OCI-LY7 (cell line): ENCODE measurements around the gene STX8. TPM values are rescaled to one million over a fixed set of nuclear protein-coding genes. Genes with fewer than 3 reads are reported as not detected.

Source experiments
- BruUV-seq: library from RNA; stranded (reverse); fragments of 400-500 nt; replicated peaks from 2 replicates; lab custom pipeline; 2021; lab: Mats Ljungman, UMichigan
- CTCF ChIA-PET: fragments of 300-600 bp; sonication (Branson Sonifier 250); formaldehyde crosslinking; loops from one replicate; lab custom pipeline; 2022; ENCODE audit warnings: antibody characterized with exemption; ENCODE audit not compliant: unreplicated experiment; lab: Charles Lee
- POLR2A ChIA-PET: fragments of 300-600 bp; sonication (Branson Sonifier 250); formaldehyde crosslinking; loops from one replicate; lab custom pipeline; 2022; ENCODE audit warnings: antibody characterized with exemption; lab: Charles Lee
- DNase-seq: peaks from one replicate; pipeline ENCODE4 v3.0.0-alpha.2; 2015; ENCODE audit warnings: low spot score
- H2AFZ ChIP-seq: fragments of 200-600 bp; sonication (generic), shearing (Covaris generic); 2 replicates; pipeline ENCODE4 v1.6.1; 2014; ENCODE audit warnings: mild to moderate bottlenecking, antibody characterized with exemption, low read length, moderate library complexity
- H3K27ac ChIP-seq: fragments of 200-600 bp; sonication (generic); 2 replicates; pipeline ENCODE4 v1.5.1; 2014; ENCODE audit warnings: mixed run types, low read depth, mild to moderate bottlenecking, moderate library complexity, low read length, inconsistent platforms; ENCODE audit not compliant: poor library complexity, severe bottlenecking
- H3K36me3 ChIP-seq: fragments of 200-600 bp; sonication (generic); 2 replicates; pipeline ENCODE4 v1.6.1; 2014; ENCODE audit warnings: mild to moderate bottlenecking, antibody characterized with exemption, low read length, moderate library complexity, mixed read lengths; ENCODE audit not compliant: insufficient read depth
- H3K4me1 ChIP-seq: fragments of 200-600 bp; sonication (generic); 2 replicates; pipeline ENCODE4 v1.5.1; 2014; ENCODE audit warnings: mild to moderate bottlenecking, low read length; ENCODE audit not compliant: insufficient read depth, poor library complexity, severe bottlenecking
- H3K4me2 ChIP-seq: fragments of 200-600 bp; sonication (generic); 2 replicates; pipeline ENCODE4 v1.6.1; 2014; ENCODE audit warnings: mild to moderate bottlenecking, low read length
- H3K4me3 ChIP-seq: fragments of 200-600 bp; sonication (generic); 2 replicates; pipeline ENCODE4 v1.5.1; 2014; ENCODE audit warnings: mild to moderate bottlenecking, low read depth, low read length; ENCODE audit not compliant: poor library complexity, severe bottlenecking
- H3K79me2 ChIP-seq: fragments of 200-600 bp; sonication (generic); 2 replicates; pipeline ENCODE4 v1.6.1; 2016; ENCODE audit warnings: low read depth, mild to moderate bottlenecking, low read length, moderate library complexity, mixed read lengths; ENCODE audit not compliant: insufficient read depth
- H3K9me2 ChIP-seq: fragments of 200-600 bp; sonication (generic); 2 replicates; pipeline ENCODE4 v1.6.1; 2016; ENCODE audit warnings: mild to moderate bottlenecking, low read length, mixed read lengths; ENCODE audit not compliant: insufficient read depth
- H3K9me3 ChIP-seq: fragments of 200-600 bp; sonication (generic); 2 replicates; pipeline ENCODE4 v1.6.1; 2014; ENCODE audit warnings: mild to moderate bottlenecking, mixed run types, low read length, mixed read lengths
- H4K20me1 ChIP-seq: fragments of 200-600 bp; sonication (generic); 2 replicates; pipeline ENCODE4 v1.6.1; 2014; ENCODE audit warnings: mild to moderate bottlenecking, antibody characterized with exemption, low read length, moderate library complexity, mixed read lengths; ENCODE audit not compliant: insufficient read depth
- CTCF ChIP-seq: fragments of 200-600 bp; sonication (generic); conservative IDR thresholded peaks from 2 replicates; pipeline ENCODE4 v1.5.1; 2014; ENCODE audit warnings: mild to moderate bottlenecking, antibody characterized with exemption, low read length, moderate library complexity, mixed read lengths
- EZH2phosphoT487 ChIP-seq: fragments of 200-600 bp; sonication (generic); IDR thresholded peaks from 2 replicates; pipeline ENCODE4 v1.6.1; 2018; ENCODE audit warnings: low read depth, borderline replicate concordance, mild to moderate bottlenecking, mixed run types, antibody characterized with exemption, low read length, moderate library complexity, mixed read lengths
- intact Hi-C: fragments of 100-400 bp; cut with micrococcal nuclease; formaldehyde crosslinking; loops from one replicate; pipeline ENCODE4 v1.10.0; 2022; ENCODE audit not compliant: unreplicated experiment
- total RNA-seq, 2 experiments: library from RNA; depleted of rRNA in 1 of 2; stranded (reverse); fragments of >200 nt in 1 of 2; shearing (Covaris generic) in 1 of 2; gene quantifications; 2 replicates each; pipeline ENCODE4 v1.2.3, GENCODE V29; 2014 to 2022

STX8 gene
- total RNA-seq, 2 experiments from 2014 or later, result 56.7 to 69.0 TPM

DNA sequence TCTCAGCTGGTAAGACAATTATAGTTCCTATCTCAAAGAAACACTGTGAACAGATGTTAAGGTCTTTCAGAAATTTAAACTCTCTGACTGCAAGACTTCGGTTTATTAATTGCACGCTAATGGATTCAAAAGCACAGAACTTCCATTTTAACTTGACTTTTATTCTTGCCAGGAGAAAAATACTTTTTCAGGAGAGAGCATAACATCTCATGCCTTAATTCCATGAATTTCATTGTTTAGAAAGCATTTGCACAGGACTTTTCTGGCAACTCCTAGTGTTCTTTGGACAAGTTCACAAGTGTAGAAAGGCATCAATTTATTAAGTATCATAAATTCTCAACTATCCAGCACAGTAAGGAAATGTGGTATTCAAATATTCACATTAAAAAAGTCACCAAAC lies 22.4 kb downstream of the STX8 start:
- Histone ChIP-seq H4K20me1 (no peaks in the 10 kb centered on the region), H3K36me3 (peaks cover 5% of the 10 kb centered on the region; the same call in 1 of the 2 replicates), H3K4me2 (no peak overlapping the region), H3K79me2 (no peaks in the 10 kb centered on the region), H3K9me3 (no peaks in the 10 kb centered on the region), H2AFZ (no peak overlapping the region), H3K4me1 (no peaks in the 10 kb centered on the region), H3K9me2 (no peaks in the 10 kb centered on the region), H3K4me3 (no peak overlapping the region), H3K27ac (no peak overlapping the region)
- no peak for TF ChIP-seq CTCF
- TF ChIP-seq EZH2phosphoT487, result no peak
- intact Hi-C loops, result loop anchor here (10.0 kb wide), 2 partner anchors 148 to 558 kb away; no protein-coding TSS in a partner anchor
- POLR2A ChIA-PET, result interaction anchor here (0.7 kb wide), 1 partner anchor 138 kb away, joined by 4 read pairs; no protein-coding TSS in a partner anchor
- DNase-seq, result no peak
- CTCF ChIA-PET, result no interaction called here
- BruUV-seq, result no TSS peak

DNA sequence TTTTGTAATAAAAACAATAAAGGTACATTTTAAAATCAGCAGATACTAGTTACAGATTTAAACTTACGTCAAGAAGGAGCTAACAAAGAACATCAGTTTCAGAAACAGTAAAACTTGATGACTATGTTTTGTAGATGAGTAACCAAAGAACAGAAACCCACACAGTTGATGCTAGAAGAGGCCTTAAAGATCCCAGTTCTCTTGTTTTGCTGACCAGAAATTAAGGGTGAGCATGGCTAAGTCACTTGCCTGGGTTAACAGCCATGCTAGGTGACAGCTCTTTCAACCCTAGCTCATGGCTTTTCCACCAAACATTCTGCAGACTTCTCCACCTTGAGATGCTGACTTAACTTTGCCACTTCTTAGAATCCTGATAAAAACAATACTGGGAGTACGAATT lies 26.4 kb downstream of the STX8 start:
- CTCF ChIA-PET, result no interaction called here

GRCh38 chr17:9544221-9544620 lies 31.4 kb downstream of the STX8 start:
- TF ChIP-seq CTCF, result no peak
- no peak for TF ChIP-seq EZH2phosphoT487
- H2AFZ ChIP-seq, result no peak overlapping the region
- no peaks in the 10 kb centered on the region for H3K36me3 ChIP-seq
- DNase-seq, result no peak
- H3K4me2 ChIP-seq, result no peak overlapping the region
- H3K4me3 ChIP-seq, result no peak overlapping the region
- H3K4me1 ChIP-seq, result no peaks in the 10 kb centered on the region
- no peaks in the 10 kb centered on the region for H3K9me3 ChIP-seq
- POLR2A ChIA-PET, result no interaction called here
- no peak overlapping the region for H3K27ac ChIP-seq
- intact Hi-C loops, result no loop called here
- no peaks in the 10 kb centered on the region for H4K20me1 ChIP-seq
- CTCF ChIA-PET, result no interaction called here
- H3K9me2 ChIP-seq, result no peaks in the 10 kb centered on the region
- no peaks in the 10 kb centered on the region for H3K79me2 ChIP-seq
- BruUV-seq, result no TSS peak

More for the DNA sequence above, 26.4 kb downstream of the STX8 start:
- no peak for DNase-seq
- H3K9me2 ChIP-seq, result no peaks in the 10 kb centered on the region
- no peak overlapping the region for H3K27ac ChIP-seq
- intact Hi-C loops, result no loop called here
- H3K36me3 ChIP-seq, result no peaks in the 10 kb centered on the region
- no TSS peak for BruUV-seq
- H3K4me2 ChIP-seq, result no peak overlapping the region
- no peaks in the 10 kb centered on the region for H3K79me2 ChIP-seq
- H3K9me3 ChIP-seq, result no peaks in the 10 kb centered on the region
- H3K4me1 ChIP-seq, result no peaks in the 10 kb centered on the region
- no peak for TF ChIP-seq EZH2phosphoT487
- no peak overlapping the region for H3K4me3 ChIP-seq
- H2AFZ ChIP-seq, result no peak overlapping the region
- no peaks in the 10 kb centered on the region for H4K20me1 ChIP-seq
- POLR2A ChIA-PET, result interaction anchor here (0.6 kb wide), 1 partner anchor 14 kb away, joined by 3 read pairs; no protein-coding TSS in a partner anchor
